Stimulated activated CD8-positive, alpha-beta memory T cell treated with anti-CD3 and anti-CD28 coated beads, Interleukin-12 subunit alpha, Interleukin-12 subunit beta, amount 100 ng/mL, for 24 hours (primary cell): ENCODE results near the gene DAGLA.

Experiments used
- DNase-seq: peaks from one replicate; pipeline ENCODE4 v3.0.0-alpha.2; 2020; ENCODE audit errors: extremely low read depth

The DAGLA gene

DNA sequence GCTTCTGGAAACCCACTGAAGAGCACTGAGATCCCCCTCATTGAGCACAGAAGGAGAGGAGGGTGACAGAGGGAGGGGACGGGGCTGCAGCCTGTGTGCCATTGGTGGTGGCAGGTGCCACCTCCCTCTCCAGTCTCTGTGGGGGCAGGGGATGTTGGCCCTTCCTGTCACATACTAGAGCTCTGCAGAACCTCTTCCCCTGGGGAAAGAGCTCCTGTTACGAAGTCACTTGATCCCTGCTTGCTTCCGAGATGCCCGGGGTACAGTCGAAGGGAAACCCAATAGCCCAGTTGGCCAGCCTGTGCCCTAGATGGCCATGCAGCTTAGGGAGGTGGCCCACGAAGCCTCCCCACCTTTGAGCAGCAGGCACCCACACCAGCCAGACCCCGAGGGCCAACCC, 29.4 kb downstream of the DAGLA start:
- no peak for DNase-seq

DNA sequence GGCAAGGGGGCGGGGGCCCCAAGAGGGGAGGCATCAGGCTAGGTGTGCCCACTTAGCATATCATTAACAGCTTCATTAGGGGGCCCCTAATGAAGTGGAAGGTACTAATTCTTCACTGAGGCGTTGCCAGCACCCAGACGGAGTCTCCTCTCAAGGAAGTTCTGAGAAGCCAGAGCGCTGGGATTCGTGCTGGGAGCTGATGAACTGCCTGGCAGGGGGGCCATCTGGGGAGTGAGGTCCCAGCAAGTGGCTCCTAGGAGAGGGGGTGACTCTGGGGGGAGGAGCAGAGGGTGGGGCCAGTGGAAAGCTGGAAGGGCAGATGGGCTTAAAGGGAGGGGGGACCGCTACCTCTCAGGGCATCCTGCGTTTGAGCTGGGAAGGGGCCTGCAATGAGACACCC, 29.8 kb downstream of the DAGLA start:
- no peak for DNase-seq

DNA sequence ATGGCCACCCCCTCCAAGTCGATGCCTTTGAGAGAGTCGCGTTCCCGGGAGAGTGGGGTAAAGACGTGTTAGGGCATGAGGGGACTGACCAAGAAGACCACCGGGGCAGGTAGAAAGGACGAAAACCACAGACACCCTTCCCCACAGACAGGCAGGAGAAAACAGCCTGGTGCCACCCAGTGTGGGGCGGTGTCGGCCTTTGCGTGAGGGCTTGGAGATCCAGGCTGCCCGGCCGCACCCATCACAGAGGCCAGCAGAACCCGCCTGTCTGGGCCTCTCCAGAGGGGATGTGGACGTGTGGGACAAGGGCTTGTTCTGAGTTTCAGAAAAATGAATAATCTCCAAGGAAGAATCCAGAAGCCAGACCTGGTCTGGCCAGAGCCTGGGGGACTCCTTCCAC, 30.8 kb downstream of the DAGLA start:
- no peak for DNase-seq

DNA sequence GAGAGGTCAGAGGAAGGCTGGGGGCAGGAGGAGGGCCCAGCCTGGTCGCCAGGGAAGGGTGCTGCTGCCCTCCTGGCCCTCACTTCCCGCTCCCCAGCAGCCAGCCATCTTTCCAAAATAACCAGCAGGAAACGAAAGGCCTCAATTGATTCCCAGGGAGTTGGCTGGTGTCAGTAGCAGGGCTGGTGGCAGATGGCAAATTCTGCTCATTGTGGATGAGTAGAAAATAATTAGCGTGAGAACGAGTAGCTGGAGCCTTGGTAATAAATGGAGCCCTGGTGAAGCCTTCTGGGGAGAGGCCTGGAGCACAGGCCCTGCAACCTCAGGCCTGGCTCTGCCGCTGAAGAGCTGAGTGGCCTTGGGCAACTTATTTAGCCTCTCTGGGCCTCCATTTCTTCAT, 31.3 kb downstream of the DAGLA start:
- no peak for DNase-seq

DNA sequence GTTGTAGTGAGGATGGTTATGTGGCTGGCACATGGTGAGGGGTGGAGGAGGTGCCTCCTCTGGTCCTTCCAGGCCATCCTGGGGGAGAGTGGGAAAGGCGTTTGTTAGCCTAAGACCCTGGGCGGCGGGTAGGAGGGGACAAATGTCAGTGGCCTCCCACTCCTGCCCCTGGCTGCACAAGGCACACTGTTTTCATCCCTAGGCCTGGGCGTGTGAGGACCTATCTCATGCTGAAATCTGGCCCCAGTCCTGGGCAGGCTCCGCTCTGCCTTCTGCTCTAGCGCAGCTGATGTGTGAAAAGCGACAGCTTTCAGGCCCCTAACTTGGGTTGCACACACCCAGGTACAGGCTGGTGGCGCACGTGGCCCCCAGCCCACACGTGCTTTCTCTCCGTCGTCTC, 32.1 kb downstream of the DAGLA start:
- no peak for DNase-seq

DNA sequence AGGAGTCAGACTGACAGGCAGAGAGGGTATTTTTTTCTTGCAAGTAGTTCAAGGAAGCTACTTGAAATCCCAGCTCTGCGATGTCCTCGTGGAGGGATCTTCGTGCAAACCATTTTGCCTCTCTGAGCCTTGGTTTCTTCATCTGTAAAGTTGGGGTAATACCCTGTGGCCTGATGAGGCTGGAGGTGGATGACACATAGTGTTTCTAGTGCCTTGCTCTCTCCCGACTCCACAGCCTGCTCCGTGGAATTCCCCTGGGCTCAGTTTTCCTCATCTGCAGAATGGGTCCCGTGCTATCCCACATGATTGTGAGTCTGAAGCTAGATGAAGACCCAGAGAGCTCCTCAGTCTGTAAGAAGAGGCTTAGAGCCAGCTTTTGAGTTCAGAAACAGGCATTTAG, 32.7 kb downstream of the DAGLA start:
- DNase-seq: no peak

DNA sequence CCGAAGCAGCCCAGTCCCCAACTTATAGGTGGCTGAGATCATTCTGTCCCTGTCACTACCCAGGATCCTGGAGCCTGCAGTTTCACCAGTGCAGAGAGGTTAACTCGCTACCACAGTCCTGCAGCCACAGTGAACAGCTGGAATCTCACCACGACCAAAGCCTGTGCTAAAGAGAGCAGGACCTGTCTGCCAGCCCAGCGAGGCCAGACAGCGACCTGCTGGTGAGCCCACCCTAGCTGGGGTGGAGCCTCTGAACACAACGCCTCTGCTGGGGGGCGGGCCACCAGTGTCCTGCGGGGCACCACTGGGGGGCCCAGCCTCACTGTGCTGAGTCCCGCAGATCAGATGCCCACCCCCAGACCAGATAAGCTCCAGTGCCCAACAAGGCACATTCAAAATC, 33.3 kb downstream of the DAGLA start:
- DNase-seq: no peak

DNA sequence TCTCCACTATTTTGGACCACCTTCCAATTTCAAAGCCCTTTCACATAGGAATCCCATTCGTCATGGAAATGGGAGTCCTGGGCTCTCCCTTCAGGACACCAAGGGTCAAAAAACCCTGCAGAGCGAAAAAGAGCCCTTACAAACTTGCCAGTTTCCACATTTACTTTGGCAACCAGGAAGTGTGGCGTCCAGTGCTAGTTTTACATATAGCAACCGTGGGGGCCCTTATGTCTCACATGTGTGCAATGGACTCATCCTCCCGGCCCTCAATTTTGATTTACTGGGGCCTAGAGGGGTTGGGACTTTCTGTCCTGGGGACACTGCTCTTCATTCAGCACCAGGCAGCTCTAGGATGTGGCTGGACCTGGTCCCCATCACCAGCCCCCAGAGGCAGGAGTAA, 33.7 kb downstream of the DAGLA start:
- DNase-seq: no peak

DNA sequence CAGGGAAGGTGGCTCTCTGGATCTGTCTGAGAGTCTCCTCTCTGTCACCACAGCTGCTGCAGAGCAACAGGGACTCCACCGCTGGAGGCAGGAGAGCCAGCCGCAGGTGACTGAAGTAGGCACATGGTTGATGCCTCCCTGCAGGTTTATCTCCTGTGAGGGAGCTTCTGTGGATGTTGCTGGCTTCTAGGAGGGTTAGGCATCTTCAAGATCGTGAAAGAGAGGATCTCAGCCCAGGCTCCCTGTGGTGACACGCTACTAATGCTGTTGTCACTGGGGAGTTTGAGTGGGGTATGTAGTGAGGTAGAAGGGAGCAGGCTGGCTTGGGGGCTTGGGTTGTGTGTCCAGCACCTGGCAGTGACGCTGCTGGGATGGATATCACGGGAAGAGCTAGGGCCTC, 34.1 kb downstream of the DAGLA start:
- DNase-seq: no peak

DNA sequence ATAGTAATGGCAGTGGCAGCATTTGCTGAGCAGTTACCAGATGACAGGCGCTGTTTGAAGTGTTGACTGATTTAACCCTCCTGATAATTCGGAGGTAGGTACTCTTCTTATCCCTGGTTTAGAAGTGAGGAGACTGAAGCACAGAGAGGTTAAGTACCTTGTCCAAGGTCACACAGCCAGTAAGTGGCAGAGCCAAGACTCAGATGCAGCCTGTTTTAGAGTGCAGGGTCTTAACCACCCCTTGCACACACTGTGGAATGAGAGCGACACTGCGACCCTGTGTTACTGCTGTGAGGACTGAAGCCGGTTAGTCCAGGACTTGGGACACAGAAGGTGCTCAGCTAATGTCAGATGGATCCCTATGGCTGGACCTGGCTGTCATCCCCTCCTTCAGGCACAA, 34.7 kb downstream of the DAGLA start:
- no peak for DNase-seq

DNA sequence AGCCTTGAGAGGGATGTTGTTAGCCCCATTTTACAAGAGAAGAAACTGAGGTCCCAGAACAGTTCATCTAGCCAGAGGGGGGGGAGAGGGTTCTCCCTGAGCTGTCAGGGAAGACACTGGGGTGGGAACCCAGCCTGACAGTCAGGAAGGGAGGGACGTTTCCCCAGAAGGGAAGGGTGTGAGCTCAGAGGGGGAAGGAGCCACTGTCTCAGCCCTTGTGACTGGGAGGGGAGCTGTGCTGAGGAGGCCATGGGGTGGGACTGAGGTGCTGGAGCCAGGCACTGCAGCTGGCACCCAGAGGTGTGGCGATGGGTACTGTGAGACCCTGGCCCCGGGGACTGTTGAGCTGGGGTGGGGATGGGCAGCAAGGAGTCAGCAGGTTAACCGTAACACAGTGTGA, 35.7 kb downstream of the DAGLA start:
- DNase-seq: no peak

DNA sequence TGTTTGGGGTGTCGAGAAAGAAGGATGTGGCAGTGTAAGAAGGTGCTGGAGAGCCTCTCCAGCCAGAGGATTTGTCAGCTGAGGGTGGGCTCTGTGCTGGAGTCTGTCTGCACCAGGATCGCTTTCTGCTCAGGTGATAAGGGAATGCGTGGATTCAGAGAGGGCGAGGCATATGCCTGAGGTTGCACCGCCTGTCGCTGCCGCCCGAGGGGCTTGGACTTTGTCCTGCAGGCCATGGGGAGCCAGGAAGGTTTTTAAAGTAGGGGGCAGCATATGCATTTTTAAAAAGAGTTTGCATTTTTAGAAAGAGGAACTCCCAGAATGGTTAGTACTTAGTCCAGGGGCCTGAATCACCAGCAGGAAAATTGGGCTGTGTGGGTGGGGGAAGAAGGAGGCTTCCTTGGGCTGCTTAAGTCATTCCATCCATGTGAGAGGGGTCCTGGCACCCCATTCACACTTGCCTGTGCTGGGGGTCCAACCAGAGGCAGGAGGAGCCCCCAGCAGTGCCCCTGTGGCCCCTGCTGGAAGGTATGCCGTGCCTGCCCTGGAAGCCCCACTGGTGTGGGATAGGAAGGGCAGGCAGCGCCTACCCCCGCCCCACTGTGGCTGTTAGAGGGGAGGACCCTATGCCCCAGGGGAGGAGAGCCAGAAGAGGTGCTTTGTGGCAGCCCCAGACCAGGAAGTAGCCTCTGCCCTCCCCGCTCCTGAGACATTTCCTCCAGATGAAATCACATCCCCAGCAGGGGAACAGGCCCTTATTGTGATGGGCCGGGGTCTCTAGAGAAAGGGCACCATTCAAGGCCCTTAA, 36.5 kb downstream of the DAGLA start:
- no peak for DNase-seq

DNA sequence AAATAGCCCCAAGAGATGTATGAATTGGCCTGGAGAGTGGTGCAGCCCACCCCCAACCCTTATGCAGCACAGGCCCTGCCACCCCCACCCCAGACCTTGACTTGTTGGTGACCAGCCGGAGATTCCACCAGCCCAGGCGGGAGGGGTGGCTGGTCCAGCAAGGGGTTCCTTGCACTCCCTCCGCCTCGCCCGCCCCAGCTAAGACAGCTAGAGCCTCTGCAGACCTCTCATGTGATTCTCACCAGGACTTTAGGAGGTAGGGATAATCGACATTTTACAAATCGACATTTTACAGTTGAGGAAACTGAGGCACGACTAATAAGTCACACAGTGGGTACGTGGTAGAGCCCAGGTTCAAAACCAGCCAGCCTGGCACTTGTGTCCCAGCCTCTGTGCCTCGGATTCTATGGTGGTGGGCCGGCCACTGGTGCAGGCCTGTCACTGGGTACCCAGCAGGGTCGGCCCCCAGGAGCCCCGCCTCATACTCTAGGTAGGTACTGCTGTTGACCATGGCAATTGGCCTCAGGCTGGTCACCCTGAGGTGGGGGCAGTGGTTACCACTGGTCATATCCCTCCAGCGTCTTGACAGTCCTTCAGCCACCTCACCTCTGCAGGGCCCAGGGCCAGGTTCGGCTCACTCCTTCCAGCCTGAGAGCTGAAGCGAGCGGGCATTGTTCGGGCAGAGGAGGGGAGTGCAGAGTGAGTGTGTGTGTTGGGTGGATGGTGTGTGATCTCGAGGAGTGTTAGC, 37.3 kb downstream of the DAGLA start:
- DNase-seq: no peak

DNA sequence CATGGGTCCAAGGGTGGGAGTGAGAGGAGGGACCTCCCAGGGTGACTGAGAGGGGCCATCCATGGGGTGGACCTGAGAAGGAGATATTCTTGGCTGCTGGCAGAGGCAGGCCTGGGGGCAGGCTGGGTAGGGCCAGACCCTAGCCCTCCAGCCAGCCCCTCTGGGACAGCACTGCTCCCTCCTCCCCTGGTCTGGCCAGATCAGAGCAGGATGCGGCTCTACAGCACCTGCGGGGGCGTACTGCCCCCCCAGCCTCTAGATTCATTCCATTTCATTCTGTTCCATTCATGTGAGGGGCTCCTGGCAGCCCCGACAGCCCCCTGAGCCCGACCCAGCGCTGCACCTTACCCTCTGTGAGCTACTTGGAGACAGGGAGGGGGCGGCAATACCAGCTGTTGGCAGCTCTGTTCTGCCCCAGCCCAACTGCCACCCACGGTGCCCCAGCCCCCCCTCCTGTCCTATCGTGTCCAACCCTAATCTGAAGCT, 37.9 kb downstream of the DAGLA start:
- DNase-seq: no peak

DNA sequence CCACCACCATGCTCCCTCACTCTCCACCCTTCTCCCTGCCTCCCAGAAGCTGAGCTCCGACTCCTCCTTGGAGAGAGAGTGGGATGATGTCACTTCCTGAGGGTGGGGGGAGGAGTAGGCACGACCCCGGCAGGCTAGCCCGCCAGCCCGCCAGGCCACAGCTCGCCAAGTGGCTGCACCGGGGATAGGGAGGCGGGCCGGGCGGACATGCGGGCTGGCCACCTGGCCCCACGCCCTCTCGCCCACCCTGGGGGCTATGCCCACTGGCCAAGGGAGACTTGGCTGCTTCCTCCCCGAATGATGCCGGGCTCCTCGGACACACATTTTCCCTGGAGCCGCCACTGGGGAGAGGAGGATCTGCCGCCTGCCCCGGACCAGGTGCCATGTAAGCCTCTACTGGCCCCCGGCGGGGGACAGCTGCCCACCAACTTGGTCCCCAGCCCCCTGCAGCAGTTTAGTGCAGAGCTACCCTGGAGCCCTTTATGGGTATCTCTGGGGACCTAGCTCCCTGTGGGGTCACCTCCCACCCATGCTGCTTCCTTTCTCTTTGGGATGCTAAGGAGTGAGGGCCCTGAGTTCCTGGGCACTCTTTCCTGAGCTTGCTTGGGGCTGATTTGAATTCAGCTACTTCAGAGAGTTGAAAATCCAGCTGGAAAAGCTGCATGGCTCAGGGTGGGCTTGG, 38.6 kb downstream of the DAGLA start:
- DNase-seq: no peak

DNA sequence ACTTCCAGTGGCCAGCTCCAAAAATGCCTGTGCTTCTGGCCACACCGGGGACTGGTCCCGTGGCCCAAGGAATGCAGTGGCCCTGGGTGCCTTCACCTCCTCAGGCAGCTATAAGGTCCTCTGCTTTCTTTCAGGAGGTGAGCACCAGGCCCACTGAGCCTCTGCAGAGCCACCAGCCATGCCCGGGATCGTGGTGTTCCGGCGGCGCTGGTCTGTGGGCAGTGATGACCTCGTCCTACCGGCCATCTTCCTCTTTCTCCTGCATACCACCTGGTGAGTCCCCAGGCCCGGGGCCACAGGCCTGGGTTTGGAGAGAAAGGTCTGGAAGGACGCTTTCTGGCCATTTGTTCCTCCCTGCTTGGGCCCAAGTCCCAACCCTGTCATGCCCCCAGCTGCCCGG, 39.8 kb downstream of the DAGLA start:
- DNase-seq: no peak

DNA sequence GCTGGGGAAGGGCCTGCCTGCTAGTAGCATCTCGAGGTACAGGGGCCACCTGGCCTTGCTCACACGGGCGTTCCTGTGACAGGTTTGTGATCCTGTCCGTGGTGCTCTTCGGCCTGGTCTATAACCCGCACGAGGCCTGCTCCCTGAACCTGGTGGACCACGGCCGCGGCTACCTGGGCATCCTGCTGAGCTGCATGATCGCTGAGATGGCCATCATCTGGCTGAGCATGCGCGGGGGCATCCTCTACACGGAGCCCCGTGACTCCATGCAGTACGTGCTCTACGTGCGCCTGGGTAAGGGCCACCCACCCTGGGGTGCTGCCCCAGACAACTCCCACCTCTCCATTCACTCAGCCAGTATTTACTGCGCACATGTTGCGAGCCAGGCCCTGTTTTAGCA, 40.4 kb downstream of the DAGLA start:
- DNase-seq: no peak

DNA sequence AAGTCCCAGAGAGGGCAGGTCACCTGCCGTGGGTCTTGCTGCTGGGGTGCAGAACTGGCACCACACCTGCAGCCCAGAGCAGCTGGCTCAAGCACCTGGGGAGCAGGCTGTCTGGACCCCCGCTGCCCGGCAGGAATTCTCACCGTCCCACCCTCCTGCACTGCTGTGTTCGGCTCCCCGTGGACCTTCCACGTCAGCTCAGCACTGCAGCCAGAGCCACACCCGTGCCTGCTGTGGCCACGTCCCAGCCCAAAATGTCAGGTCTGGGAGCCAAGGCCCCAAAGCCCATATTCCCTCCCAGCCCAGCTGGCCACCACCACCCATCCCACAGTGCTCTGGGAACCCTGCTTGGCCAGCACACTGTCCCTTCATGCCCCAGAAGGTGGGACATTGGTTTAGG, 44.2 kb downstream of the DAGLA start:
- DNase-seq: no peak

DNA sequence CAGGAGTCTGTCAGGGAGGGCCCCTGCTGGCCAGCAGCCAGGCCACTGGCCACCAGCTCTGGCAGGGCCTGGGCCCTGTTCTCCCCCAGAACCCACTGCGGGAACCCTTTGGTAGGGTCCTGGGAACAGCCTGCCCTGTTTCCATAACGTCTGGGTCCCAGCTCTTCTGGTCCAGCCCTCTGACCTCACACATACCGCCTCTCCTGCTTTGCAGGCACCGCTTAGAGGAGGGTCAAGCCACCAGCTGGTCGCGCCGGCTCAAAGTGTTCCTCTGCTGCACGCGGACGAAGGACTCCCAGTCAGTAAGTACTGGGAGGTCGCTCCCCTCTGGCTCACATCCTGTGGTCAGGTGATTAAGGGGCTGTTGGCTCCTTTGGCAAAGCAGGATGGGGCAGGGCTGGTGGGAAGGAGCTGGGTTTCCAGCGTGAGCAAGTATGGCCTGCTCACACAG, 45.6 kb downstream of the DAGLA start:
- no peak for DNase-seq

DNA sequence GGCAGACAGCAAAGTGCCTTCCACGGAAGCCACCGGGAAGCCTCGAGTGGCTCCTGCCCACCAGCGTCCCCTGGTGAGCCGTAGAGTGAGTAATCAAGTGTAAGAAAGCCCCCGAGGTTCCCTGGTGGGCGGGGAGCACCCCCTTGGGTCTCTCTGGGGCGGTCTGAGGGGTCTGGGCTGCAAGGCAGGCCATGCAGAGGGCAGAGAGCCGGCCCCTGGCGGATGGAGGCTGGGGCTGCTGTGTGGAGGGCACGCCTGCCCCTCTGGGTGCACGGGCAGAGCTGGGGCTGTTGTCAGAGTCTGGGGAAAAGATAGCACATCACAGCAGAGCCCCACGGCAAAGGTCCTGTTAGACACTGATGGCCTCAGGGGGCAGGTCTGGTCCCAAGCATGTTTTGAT, 46.6 kb downstream of the DAGLA start:
- no peak for DNase-seq

DNA sequence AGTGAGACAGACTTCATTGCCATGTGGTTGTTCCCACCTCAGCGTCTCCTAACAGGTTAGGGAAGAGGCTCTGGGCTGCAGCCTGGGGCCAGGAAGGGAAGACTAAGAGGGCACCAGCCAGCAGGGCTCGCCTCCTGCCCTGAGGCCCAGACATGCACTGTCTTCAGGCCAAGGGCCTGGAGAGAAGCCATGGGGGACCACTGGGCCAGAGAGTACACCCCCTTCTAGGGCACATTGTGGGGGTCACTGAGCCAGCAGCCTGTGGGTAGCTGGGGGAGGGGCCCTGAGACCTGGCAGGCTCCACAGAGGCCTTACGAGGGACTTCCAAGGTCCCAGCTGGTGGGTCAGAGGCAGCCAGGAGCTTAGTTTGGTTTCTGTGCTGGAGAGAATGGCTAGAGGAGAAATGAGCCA, 47.2 kb downstream of the DAGLA start:
- no peak for DNase-seq

DNA sequence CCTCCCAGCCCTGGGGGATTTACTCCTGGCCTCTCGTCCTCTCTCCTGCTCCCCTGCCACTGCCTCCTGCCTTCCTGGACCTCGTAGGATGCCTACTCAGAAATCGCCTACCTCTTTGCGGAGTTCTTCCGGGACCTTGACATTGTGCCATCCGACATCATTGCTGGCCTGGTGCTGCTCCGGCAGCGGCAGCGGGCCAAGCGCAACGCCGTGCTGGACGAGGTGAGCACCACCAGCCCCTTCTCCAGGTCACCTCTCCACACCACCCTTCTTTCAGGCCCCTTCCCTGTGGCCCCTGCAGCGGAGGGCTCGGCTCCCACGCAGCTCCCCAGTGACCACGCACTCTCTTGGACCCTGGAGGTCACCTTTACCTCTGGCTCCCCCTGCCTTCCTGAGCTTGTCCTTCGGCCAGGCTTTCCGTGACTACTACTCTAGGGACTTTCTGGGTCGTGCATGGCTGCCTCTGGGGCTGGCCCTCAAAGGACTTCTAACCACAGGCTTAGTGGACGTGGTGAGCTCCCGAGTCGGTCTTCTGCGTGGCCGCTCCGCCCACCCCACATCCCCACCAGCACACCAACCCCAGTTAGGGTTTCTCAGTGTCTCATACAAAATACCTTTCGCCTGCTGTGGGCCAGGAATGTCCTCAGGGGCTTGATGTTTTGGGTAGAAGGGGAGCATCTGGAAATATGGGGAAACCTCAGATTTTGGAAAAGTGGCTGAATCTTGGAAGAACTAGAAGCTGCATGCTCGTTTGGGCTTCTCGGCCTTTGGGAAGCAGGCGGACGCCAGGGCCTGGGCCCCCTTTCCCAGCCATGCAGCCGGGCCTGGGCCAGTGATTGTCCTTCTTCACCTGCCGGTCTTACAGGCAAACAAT, 48.1 kb downstream of the DAGLA start:
- DNase-seq: no peak
